Gastroesophageal sphincter (tissue), 3 donors: ENCODE data around the gene LURAP1L.

Experiments
- CTCF ChIP-seq, 4 experiments: fragments of 200-600 bp in 2 of 4; fragments of 450-650 bp in 2 of 4; sonication (generic) in 1 of 4; IDR thresholded peaks; one replicate each; pipeline ENCODE4 v1.5.1; 2017 to 2019; ENCODE audit warnings: antibody characterized with exemption in 4 of 4, mild to moderate bottlenecking in 2 of 4, moderate library complexity in 2 of 4
- EP300 ChIP-seq: sonication (generic); formaldehyde crosslinking; IDR thresholded peaks from one replicate; pipeline ENCODE4 v1.6.1; 2017; ENCODE audit warnings: antibody characterized with exemption, mild to moderate bottlenecking
- POLR2AphosphoS5 ChIP-seq: sonication (generic); formaldehyde crosslinking; IDR thresholded peaks from one replicate; pipeline ENCODE4 v1.6.1; 2017; ENCODE audit warnings: antibody characterized with exemption

DNA sequence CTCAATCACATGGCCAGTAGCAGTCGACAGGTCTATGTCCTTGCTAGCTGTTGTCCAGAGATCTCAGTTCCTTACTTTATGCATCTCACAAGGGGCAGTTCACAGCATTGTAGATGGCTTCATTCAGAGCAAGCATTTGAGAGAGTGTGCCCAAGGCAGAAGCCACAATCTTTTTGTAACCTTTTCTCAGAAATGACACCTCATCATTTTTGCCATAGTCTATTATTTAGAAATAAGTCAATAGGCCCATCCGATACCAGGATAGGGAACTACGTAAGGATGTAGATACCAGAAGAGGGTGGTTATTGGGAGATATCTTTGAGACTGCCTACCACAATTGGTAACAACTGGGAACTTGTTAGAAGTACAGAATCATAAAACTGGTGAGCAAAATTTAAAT is 37.1 kb downstream of the LURAP1L start:
- TF ChIP-seq POLR2AphosphoS5 (no peak), CTCF (IDR thresholded peaks at IDR 0.05) (no peak), EP300 (no peak)
